ENCODE results near the gene COX17. TPM values are rescaled to one million over a fixed set of nuclear protein-coding genes. Genes with fewer than 3 reads are reported as not detected.
A peak's percentile ranks its signal among the peaks of the same experiment; 100 is the strongest.

The COX17 gene
- polyA plus RNA-seq, 3 donors = 23.0 to 83.6 (median 81.6) TPM

- no peak for DNase-seq
- Histone ChIP-seq H3K79me2 (ENCODE audit: insufficient read depth, low read length) (no peaks in the 10 kb centered on the region), H4K20me1 (ENCODE audit: insufficient read depth, low read length) (no peaks in the 10 kb centered on the region), H2AFZ (ENCODE audit: insufficient read depth, low read depth, low read length, poor library complexity, severe bottlenecking) (no peak overlapping the region), H3K36me3 (replicated peaks in 1 of 2; ENCODE audit: control insufficient read depth in 1 of 2, insufficient read depth in 2 of 2, low read length in 2 of 2) (peaks cover 18 to 28% of the 10 kb centered on the region in 2 donors), H3K27ac (ENCODE audit: low read depth in 1 of 2, low read length in 2 of 2) (peak overlapping the region in 1 of 2 donors; percentile 17), H3K4me3 (replicated peaks in 1 of 3; ENCODE audit: low read depth in 2 of 3, low read length in 3 of 3) (no peak overlapping the region), H3K9me3 (replicated peaks in 1 of 2; ENCODE audit: control insufficient read depth in 1 of 2, insufficient read depth in 1 of 2, low read length in 2 of 2) (no peaks in the 10 kb centered on the region), H3K9ac (ENCODE audit: insufficient read depth, low read length, poor library complexity, severe bottlenecking) (no peak overlapping the region), H3K4me2 (replicated peaks; ENCODE audit: extremely low read depth, low read length, poor library complexity, severe bottlenecking) (no peak overlapping the region), H3K27me3 (ENCODE audit: control insufficient read depth in 2 of 2, insufficient read depth in 2 of 2, low read length in 2 of 2) (no peaks in the 10 kb centered on the region), H3K4me1 (ENCODE audit: control insufficient read depth in 1 of 2, insufficient read depth in 2 of 2, low read length in 2 of 2) (peaks cover 9 to 16% of the 10 kb centered on the region in 2 donors)
- Mint-ChIP-seq H3K27ac (peak overlapping the region in 5 of 7 donors; percentile 38 to 73 (median 68)), H3K27me3 (ENCODE audit: low read depth in 3 of 3) (peaks cover 0 to 4% (median 0%) of the 10 kb centered on the region in 3 donors), H3K9me3 (no peaks in the 10 kb centered on the region), H3K36me3 (peaks cover 20 to 31% of the 10 kb centered on the region in 2 donors), H3K4me1 (peaks cover 17% of the 10 kb centered on the region), H3K4me3 (no peak overlapping the region)
- TF ChIP-seq, protein P1, sequence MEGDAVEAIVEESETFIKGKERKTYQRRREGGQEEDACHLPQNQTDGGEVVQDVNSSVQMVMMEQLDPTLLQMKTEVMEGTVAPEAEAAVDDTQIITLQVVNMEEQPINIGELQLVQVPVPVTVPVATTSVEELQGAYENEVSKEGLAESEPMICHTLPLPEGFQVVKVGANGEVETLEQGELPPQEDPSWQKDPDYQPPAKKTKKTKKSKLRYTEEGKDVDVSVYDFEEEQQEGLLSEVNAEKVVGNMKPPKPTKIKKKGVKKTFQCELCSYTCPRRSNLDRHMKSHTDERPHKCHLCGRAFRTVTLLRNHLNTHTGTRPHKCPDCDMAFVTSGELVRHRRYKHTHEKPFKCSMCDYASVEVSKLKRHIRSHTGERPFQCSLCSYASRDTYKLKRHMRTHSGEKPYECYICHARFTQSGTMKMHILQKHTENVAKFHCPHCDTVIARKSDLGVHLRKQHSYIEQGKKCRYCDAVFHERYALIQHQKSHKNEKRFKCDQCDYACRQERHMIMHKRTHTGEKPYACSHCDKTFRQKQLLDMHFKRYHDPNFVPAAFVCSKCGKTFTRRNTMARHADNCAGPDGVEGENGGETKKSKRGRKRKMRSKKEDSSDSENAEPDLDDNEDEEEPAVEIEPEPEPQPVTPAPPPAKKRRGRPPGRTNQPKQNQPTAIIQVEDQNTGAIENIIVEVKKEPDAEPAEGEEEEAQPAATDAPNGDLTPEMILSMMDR (IDR thresholded peaks at IDR 0.05) = no peak
- 100% methylated on average over 3 of the region's 4 CpGs for WGBS (ENCODE audit: insufficient coverage)
- intact Hi-C loops (cut with micrococcal nuclease) = no loop called here
Observed at GRCh38 chr3:119664370-119664769, 12.8 kb downstream of the COX17 start.

GRCh38 chr3:119663885-119664284 is 13.3 kb downstream of the COX17 start:
- Mint-ChIP-seq H3K27me3 (ENCODE audit: low read depth in 3 of 3) (peaks cover 0 to 4% (median 0%) of the 10 kb centered on the region in 3 donors), H3K27ac (peak overlapping the region in 1 of 7 donors; percentile 68), H3K9me3 (no peaks in the 10 kb centered on the region), H3K4me3 (no peak overlapping the region), H3K4me1 (peaks cover 18% of the 10 kb centered on the region), H3K36me3 (peaks cover 16 to 27% of the 10 kb centered on the region in 2 donors)
- peaks cover 9 to 19% of the 10 kb centered on the region in 2 donors for H3K4me1 ChIP-seq (ENCODE audit: control insufficient read depth in 1 of 2, insufficient read depth in 2 of 2, low read length in 2 of 2)
- H3K9me3 ChIP-seq (replicated peaks in 1 of 2; ENCODE audit: control insufficient read depth in 1 of 2, insufficient read depth in 1 of 2, low read length in 2 of 2) = no peaks in the 10 kb centered on the region
- WGBS (ENCODE audit: insufficient coverage) = no CpG with 5 or more reads among the region's 2 CpGs
- TF ChIP-seq, protein P1 (IDR thresholded peaks at IDR 0.05) = no peak
- no peak overlapping the region for H3K27ac ChIP-seq (ENCODE audit: low read depth in 1 of 2, low read length in 2 of 2)
- H2AFZ ChIP-seq (ENCODE audit: insufficient read depth, low read depth, low read length, poor library complexity, severe bottlenecking) = no peak overlapping the region
- H3K9ac ChIP-seq (ENCODE audit: insufficient read depth, low read length, poor library complexity, severe bottlenecking) = no peak overlapping the region
- H3K4me3 ChIP-seq (replicated peaks in 1 of 3; ENCODE audit: low read depth in 2 of 3, low read length in 3 of 3) = no peak overlapping the region
- no peaks in the 10 kb centered on the region for H3K79me2 ChIP-seq (ENCODE audit: insufficient read depth, low read length)
- no peak overlapping the region for H3K4me2 ChIP-seq (replicated peaks; ENCODE audit: extremely low read depth, low read length, poor library complexity, severe bottlenecking)
- DNase-seq = no peak
- H3K27me3 ChIP-seq (ENCODE audit: control insufficient read depth in 2 of 2, insufficient read depth in 2 of 2, low read length in 2 of 2) = no peaks in the 10 kb centered on the region
- peaks cover 14 to 24% of the 10 kb centered on the region in 2 donors for H3K36me3 ChIP-seq (replicated peaks in 1 of 2; ENCODE audit: control insufficient read depth in 1 of 2, insufficient read depth in 2 of 2, low read length in 2 of 2)
- H4K20me1 ChIP-seq (ENCODE audit: insufficient read depth, low read length) = no peaks in the 10 kb centered on the region
- intact Hi-C loops (cut with micrococcal nuclease) = no loop called here
